Measurements from ENCODE around the gene NF1. TPM values are rescaled to one million over a fixed set of nuclear protein-coding genes. Genes with fewer than 3 reads are reported as not detected.

NF1 gene
- total RNA-seq, 1 donor from 2014 or later = 58.7 TPM

- H3K36me3 ChIP-seq = no peaks in the 10 kb centered on the region
- H3K27me3 ChIP-seq = no peaks in the 10 kb centered on the region
- TF ChIP-seq CTCF (IDR thresholded peaks at IDR 0.05) (no peak), POLR2AphosphoS5 (IDR thresholded peaks at IDR 0.05; ENCODE audit: insufficient read depth in 1 of 2, low read depth in 1 of 2) (no peak), POLR2A (IDR thresholded peaks at IDR 0.05) (no peak)
- H3K9me3 ChIP-seq = no peaks in the 10 kb centered on the region
- H3K4me1 ChIP-seq = peaks cover 18% of the 10 kb centered on the region
- H3K27ac ChIP-seq = no peak overlapping the region
- intact Hi-C loops (cut with DNase I) = no loop called here
- H3K4me3 ChIP-seq = no peak overlapping the region
- DNase-seq (ENCODE audit: extremely low spot score in 2 of 2) = no peak
These were observed 43.8 kb upstream of the NF1 start for GRCh38 chr17:31050948-31051347.

- TF ChIP-seq POLR2AphosphoS5 (IDR thresholded peaks at IDR 0.05; ENCODE audit: insufficient read depth in 1 of 2, low read depth in 1 of 2) = no peak
- TF ChIP-seq CTCF (IDR thresholded peaks at IDR 0.05) = no peak
- TF ChIP-seq POLR2A (IDR thresholded peaks at IDR 0.05) = no peak
- no peaks in the 10 kb centered on the region for H3K9me3 ChIP-seq
- intact Hi-C loops (cut with DNase I) = no loop called here
- no peaks in the 10 kb centered on the region for H3K36me3 ChIP-seq
- no peak overlapping the region for H3K4me3 ChIP-seq
- H3K4me1 ChIP-seq = peaks cover 18% of the 10 kb centered on the region
- H3K27ac ChIP-seq = no peak overlapping the region
- H3K27me3 ChIP-seq = no peaks in the 10 kb centered on the region
- no peak for DNase-seq (ENCODE audit: extremely low spot score in 2 of 2)
These were observed 43.3 kb upstream of the NF1 start for GRCh38 chr17:31051506-31051905.

GRCh38 chr17:31052187-31052889 is 42.4 kb upstream of the NF1 start:
- H3K27me3 ChIP-seq = no peaks in the 10 kb centered on the region
- H3K4me3 ChIP-seq = no peak overlapping the region
- no peak overlapping the region for H3K27ac ChIP-seq
- TF ChIP-seq CTCF (IDR thresholded peaks at IDR 0.05) (no peak), POLR2AphosphoS5 (IDR thresholded peaks at IDR 0.05; ENCODE audit: insufficient read depth in 1 of 2, low read depth in 1 of 2) (peak; percentile 21 to 79)
- no peak for DNase-seq (ENCODE audit: extremely low spot score in 2 of 2)
- H3K9me3 ChIP-seq = no peaks in the 10 kb centered on the region
- intact Hi-C loops (cut with DNase I) = no loop called here
- peaks cover 18% of the 10 kb centered on the region for H3K4me1 ChIP-seq
- H3K36me3 ChIP-seq = no peaks in the 10 kb centered on the region

GRCh38 chr17:31053071-31053470 is 41.7 kb upstream of the NF1 start:
- no peak overlapping the region for H3K27ac ChIP-seq
- no peaks in the 10 kb centered on the region for H3K36me3 ChIP-seq
- no peak overlapping the region for H3K4me3 ChIP-seq
- H3K9me3 ChIP-seq = no peaks in the 10 kb centered on the region
- intact Hi-C loops (cut with DNase I) = no loop called here
- DNase-seq (ENCODE audit: extremely low spot score in 2 of 2) = no peak
- no peak for TF ChIP-seq CTCF (IDR thresholded peaks at IDR 0.05)
- TF ChIP-seq POLR2A (IDR thresholded peaks at IDR 0.05) = no peak
- no peak for TF ChIP-seq POLR2AphosphoS5 (IDR thresholded peaks at IDR 0.05; ENCODE audit: insufficient read depth in 1 of 2, low read depth in 1 of 2)
- peaks cover 18% of the 10 kb centered on the region for H3K4me1 ChIP-seq
- no peaks in the 10 kb centered on the region for H3K27me3 ChIP-seq

GRCh38 chr17:31054761-31055160 is 40.0 kb upstream of the NF1 start:
- Histone ChIP-seq H3K27ac (no peak overlapping the region), H3K36me3 (no peaks in the 10 kb centered on the region), H3K4me1 (peaks cover 18% of the 10 kb centered on the region), H3K9me3 (no peaks in the 10 kb centered on the region), H3K27me3 (no peaks in the 10 kb centered on the region), H3K4me3 (no peak overlapping the region)
- DNase-seq (ENCODE audit: extremely low spot score in 2 of 2) = no peak
- intact Hi-C loops (cut with DNase I) = no loop called here
- no peak for TF ChIP-seq CTCF (IDR thresholded peaks at IDR 0.05)
- TF ChIP-seq POLR2A (IDR thresholded peaks at IDR 0.05) = no peak
- no peak for TF ChIP-seq POLR2AphosphoS5 (IDR thresholded peaks at IDR 0.05; ENCODE audit: insufficient read depth in 1 of 2, low read depth in 1 of 2)
